ELF-1 (cell line): ENCODE results near the gene PTPN3.

ENCODE experiments used
- DNase-seq: peaks from one replicate; pipeline ENCODE4 v3.0.0-alpha.2; 2016; ENCODE audit warnings: low read depth, low spot score

Gene PTPN3

DNA sequence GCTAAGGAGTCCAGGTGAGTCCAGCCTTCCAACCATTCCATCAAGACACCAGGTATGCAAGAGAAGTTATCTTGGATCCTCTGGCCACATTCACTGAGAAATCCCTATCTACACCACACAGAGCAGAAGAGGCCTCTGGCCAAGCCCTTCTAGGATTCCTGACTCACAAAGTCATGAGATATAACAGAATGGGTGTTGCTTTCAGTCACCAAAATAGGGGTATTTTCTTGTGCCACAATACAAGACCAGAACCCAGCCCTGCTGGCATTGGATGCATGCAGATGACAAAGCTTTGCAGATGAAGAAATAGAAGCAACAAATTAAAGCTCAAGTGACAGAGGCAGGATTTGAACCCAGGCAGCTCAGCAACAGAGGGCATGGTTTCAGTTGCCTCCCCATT lies 73.5 kb downstream of the PTPN3 start:
- no peak for DNase-seq

- no peak for DNase-seq
Measured at GRCh38 chr9:109423877-109424276, 74.2 kb downstream of the PTPN3 start.

GRCh38 chr9:109422641-109423040 lies 75.5 kb downstream of the PTPN3 start:
- DNase-seq = no peak

DNA sequence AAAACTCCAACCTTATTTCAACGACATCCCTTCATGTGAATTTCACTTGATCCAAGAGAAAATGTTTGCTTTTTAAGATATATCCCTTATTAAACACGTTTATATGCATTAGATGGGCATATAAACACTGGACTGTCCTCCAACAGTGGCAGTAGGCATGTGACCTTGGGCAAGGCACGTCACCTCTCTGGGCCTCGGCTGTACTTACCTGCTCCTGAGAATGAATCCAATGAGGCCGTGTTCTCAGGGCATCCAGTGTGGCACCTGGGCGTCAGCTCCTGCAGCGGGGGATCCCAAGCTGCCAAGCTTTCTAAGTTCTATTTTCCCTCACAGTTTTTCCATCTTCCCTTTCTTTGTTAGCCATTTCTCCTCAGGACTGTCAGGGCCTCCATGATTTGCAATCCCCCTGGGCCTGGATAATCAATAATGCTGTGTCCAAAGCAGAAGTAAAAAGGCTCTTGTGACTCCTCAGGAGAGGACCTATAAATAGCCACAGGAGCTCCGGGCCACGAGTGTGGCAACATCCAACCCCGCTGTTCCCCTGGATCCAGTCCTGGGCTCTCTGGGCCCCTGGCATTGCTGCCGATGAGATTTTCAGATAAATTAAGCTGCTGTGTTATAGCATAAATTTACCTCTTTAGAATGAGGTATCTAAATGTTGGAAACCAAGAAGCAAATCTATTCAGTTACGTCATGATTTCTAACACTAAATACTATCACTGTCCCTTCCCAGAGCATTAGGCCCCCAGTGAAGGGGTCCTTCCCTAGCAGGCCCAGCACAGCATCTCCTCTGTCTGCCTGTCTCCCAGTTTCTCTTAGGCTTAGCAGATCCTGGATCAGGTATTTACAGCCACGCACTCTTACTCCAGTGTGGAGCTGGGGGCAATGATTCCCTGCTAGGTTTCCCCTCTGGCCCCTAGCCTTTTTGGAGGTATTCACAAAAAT lies 76.8 kb downstream of the PTPN3 start:
- DNase-seq = no peak

- no peak for DNase-seq
Measured at GRCh38 chr9:109419531-109419930, 78.6 kb downstream of the PTPN3 start.

DNA sequence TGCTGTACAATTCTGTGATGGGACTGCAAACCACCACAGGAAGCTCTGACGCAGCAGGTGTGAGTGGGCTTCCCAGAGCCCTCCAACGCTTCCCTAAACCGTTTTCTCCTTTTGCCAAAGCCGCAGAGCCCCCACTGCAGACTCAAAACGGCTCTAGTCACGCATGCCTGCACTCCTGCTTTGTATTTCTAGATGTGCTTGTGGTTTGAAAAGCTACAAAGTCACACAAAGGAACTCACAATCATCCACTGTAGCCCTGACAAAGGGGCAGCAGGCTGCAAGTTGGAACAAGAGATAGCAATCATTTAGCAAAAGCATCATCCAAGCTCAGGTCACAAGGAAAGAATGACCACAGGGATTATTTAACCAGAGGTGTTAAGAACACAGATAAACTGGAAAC lies 79.3 kb downstream of the PTPN3 start:
- DNase-seq = no peak

DNA sequence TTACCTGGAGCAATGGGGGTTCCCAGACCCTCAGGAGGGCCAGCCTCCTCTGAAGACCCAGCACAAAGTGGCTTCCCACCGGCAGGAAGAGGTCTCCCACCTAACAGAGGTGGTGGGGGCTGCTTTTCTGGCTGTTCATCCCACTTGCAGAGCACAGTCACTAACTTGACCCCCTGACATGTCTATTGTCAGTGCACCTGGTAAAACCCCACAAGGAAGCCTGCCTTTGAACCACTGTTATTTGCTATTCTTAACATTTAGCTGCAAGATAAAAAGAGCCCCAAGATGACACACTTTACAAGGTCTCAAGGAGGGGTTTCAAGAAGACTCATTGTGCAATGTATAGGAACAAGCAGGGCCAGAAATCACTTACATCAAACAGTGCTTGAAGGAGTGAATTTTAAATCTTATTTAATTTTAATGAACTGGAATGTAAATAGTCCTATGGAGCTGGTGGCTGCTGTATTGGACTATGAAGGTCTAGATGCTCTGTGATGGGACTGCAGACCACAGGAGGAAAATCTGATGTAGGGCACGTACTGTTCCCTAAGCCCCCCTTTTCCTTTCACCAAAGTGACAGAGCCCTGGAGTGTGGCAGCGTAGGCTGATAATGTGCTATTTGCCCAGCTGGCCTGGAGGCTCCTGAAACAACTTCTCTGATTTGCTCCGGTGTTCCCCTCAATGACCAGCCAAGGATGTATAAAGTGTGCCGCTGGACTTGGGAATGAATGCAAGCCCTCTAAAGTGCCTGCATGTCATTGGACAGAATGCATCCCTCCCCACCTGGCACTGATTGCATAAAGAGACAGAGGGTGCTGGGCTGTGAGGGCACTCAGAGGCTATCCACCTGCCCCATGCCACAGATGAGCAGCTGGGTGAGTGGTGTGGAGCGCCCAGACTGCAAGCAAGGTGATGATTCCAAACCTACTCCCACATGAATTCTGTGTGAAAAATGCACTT lies 80.2 kb downstream of the PTPN3 start:
- no peak for DNase-seq

GRCh38 chr9:109417054-109417453 lies 81.1 kb downstream of the PTPN3 start:
- DNase-seq = no peak

- no peak for DNase-seq
Measured at GRCh38 chr9:109416135-109416706, 81.9 kb downstream of the PTPN3 start.

- peak; percentile 36 for DNase-seq
Measured at GRCh38 chr9:109414125-109414785, 83.9 kb downstream of the PTPN3 start.

DNA sequence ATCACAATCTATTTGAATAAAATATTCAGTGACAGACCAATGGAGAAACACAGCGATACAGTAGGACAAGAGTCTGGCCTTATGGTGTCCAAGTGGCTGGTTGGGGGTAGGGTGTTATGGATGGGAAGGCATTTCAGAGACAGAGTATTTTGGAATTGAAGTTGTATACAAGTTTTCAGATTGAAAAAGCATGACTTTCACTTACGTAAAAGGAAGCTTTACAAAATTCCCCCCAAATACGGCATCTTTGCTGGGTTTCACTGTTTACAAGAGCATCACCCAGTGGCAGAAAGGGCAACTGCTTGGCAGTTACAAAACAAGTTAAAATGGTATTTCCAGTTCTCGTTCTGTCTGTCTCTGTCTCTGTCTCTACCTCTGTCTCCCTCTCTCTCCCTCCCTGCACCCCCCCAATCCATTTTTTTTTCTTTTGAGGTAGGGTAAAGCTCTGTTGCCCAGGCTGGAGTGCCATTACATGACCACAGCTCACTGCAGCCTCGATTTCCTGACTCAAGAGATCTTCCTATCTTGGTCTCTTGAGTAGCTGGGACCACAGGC lies 86.2 kb downstream of the PTPN3 start:
- DNase-seq = no peak

- DNase-seq = no peak
Measured at GRCh38 chr9:109411069-109411761, 86.9 kb downstream of the PTPN3 start.

DNA sequence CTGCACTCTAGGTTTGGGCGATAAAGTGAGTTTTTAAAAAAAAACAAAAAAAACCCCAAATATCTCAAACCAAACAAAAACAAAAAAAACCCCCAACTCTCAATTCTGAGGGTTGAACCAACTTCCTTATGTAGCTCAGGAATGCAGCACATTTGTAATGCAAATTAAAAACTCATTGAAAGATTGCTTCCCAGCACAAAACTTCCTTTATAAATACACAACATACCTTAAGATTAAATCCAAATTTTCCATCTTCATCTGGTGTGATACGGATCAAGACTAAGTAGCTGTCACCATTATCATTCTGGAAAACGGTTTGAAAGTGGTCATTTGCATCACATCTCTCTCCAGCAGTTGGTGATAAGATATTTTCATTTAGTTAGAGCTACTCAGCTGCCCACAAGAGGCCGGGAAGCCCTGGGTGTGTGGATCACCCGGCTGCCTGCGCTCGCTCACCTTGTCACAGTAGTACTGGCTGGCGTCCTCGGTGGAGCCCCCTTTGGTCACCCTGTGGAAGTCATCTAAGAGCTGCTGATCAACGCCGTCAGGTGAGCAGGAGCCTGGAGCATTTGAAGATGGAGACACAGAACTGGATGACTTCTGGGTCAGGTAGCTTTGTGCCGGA lies 88.2 kb downstream of the PTPN3 start:
- DNase-seq = peak; percentile 57

- no peak for DNase-seq
Measured at GRCh38 chr9:109408759-109409462, 89.2 kb downstream of the PTPN3 start.

- DNase-seq = no peak
Measured at GRCh38 chr9:109403766-109404320, 94.3 kb downstream of the PTPN3 start.

DNA sequence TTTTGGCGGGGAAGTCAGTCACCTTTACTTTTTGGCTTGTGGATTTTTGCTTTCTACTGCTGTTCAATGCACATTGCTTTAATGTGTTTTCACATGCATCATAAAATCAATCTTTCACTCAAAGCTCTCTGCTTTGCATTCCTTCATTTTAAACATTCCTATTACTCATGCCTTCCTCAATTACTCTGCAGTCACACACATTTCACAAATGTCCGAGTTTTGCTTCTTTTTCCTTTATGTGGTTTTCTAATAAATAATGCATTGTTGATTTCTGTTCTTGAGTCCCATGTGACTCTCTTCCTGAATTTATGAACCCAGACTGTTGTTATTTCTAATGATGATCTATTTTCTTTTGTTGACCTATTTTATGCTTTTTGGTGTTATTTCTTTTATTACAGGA lies 95.0 kb downstream of the PTPN3 start:
- no peak for DNase-seq

GRCh38 chr9:109401990-109402318 lies 96.2 kb downstream of the PTPN3 start:
- no peak for DNase-seq

- peak; percentile 88 for DNase-seq
Measured at GRCh38 chr9:109401169-109401989, 96.7 kb downstream of the PTPN3 start.
